Body of pancreas (tissue), 4 donors: ENCODE results near the gene ZNF77. TPM values are rescaled to one million over a fixed set of nuclear protein-coding genes. Genes with fewer than 3 reads are reported as not detected.

Experiments used
- ATAC-seq: fragments of 150-250 bp; one replicate; pipeline ENCODE4 v1.9.1; 2016
- DNase-seq, 4 donors: peaks; one replicate each; pipeline ENCODE4 v3.0.0-alpha.2; 2019
- H3K27ac ChIP-seq, 4 donors: fragments of 200-600 bp; sonication (generic); 1 replicate in 3 of 4; 2 replicates in 1 of 4; pipeline versions ENCODE4 v1.5.1 to v1.6.1; 2016 to 2019; ENCODE audit warnings: mild to moderate bottlenecking in 1 of 4, mixed read lengths in 1 of 4, moderate library complexity in 1 of 4
- H3K27me3 ChIP-seq, 2 donors: fragments of 200-600 bp; sonication (generic); one replicate each; pipeline ENCODE4 v1.6.0; 2016; ENCODE audit warnings: mild to moderate bottlenecking in 1 of 2
- H3K36me3 ChIP-seq, 2 donors: fragments of 200-600 bp; sonication (generic); replicated peaks in 1 of 2; 2 replicates each; pipeline ENCODE4 v1.5.1; 2016; ENCODE audit warnings: low read depth in 2 of 2; ENCODE audit not compliant: insufficient read depth in 1 of 2
- H3K4me1 ChIP-seq: fragments of 200-600 bp; sonication (generic); one replicate; pipeline ENCODE4 v1.6.0; 2016
- H3K4me3 ChIP-seq, 2 donors: fragments of 200-600 bp; sonication (generic); 1 replicate in 1 of 2; 2 replicates in 1 of 2; pipeline ENCODE4 v1.5.1; 2016 to 2019
- H3K9me3 ChIP-seq, 3 donors: fragments of 200-600 bp; sonication (generic); 1 replicate in 2 of 3; 2 replicates in 1 of 3; pipeline ENCODE4 v1.5.1; 2016
- POLR2A ChIP-seq, 3 donors: fragments of 450-650 bp; IDR thresholded peaks; one replicate each; pipeline ENCODE4 v1.6.1; 2016; ENCODE audit warnings: antibody characterized with exemption in 3 of 3, mild to moderate bottlenecking in 2 of 3
- WGBS, 2 donors: methylation state at CpG; one replicate each; pipeline ENCODE4 v1.1.5; 2017; 5-methylcytosine and 5-hydroxymethylcytosine counted together
- intact Hi-C: fragments of 100-400 bp; cut with DNase I; formaldehyde crosslinking; loops from one replicate; pipeline ENCODE4 v1.15.1; 2023
- total RNA-seq, 2 donors: library from RNA; depleted of rRNA; stranded (reverse); fragments of >200 nt; gene quantifications; one replicate each; pipeline ENCODE4 v1.1.0, GENCODE V29; 2016
- TF ChIP-seq, protein P1 (sequence below), 7 experiments: fragments of 450-650 bp in 4 of 7; fragments of 200-600 bp in 3 of 7; sonication (generic) in 3 of 7; IDR thresholded peaks; one replicate each; pipeline ENCODE4 v1.5.1; 2016 to 2019; ENCODE audit warnings: antibody characterized with exemption in 7 of 7

The ZNF77 gene
- total RNA-seq, 2 donors from 2014 or later: 3.3 to 6.2 TPM

DNA sequence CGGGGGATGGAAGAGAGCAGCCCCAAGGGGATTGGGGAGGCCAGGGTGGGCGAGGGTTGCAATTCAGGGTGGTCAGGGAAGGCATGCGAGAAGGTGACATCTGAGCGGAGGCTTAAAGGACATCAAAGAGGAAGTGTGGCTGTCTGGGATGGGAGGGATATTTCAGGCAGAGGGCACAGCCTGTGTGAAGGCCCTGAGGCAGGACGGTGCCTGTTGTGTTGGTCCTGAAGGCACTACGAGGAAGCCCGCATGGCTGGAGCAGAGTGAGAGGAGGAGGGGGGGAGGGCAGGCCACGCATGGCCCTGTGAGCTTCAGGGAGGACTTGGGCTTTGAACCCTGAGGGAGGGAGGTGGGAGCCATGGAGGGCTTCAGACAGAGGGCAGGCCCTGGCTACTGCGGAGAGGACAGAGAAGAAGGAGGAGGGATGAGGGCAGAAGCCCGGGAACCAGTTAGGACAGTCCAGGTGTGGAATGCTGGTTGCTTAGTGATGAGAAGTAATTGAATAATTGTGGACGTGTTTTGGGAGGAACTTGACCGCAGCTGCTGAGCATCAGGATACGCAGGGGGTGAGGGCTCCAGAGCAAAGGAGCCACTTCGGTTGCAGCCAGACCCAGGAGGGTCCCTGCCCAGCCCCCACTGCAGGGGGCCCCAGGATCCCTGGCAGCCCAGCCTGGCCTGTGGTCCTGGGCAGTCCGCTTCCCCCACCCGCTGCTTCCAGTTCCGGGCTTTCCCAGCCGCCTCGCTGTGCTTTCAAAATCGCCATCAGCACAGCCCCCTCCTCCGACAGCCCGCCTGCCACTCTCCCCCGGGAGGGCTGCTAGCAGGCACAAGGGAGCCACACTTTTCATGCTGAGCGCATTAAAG is 38.8 kb upstream of the ZNF77 start:
- intact Hi-C loops: no loop called here
- Histone ChIP-seq H3K27ac (peak overlapping the region; percentile 59 to 88 (median 81)), H3K27me3 (no peaks in the 10 kb centered on the region), H3K36me3 (no peaks in the 10 kb centered on the region), H3K9me3 (no peaks in the 10 kb centered on the region), H3K4me3 (no peak overlapping the region), H3K4me1 (peaks cover 29% of the 10 kb centered on the region)
- 16 to 21% methylated on average over 16 to 24 of the region's 24 CpGs for WGBS, 2 donors
- DNase-seq (peak; percentile 58 to 71 (median 66)), ATAC-seq (peak; percentile 51)
- TF ChIP-seq POLR2A (IDR thresholded peaks at IDR 0.05): peak in 1 of 3 donors; percentile 1
- TF ChIP-seq, protein P1, sequence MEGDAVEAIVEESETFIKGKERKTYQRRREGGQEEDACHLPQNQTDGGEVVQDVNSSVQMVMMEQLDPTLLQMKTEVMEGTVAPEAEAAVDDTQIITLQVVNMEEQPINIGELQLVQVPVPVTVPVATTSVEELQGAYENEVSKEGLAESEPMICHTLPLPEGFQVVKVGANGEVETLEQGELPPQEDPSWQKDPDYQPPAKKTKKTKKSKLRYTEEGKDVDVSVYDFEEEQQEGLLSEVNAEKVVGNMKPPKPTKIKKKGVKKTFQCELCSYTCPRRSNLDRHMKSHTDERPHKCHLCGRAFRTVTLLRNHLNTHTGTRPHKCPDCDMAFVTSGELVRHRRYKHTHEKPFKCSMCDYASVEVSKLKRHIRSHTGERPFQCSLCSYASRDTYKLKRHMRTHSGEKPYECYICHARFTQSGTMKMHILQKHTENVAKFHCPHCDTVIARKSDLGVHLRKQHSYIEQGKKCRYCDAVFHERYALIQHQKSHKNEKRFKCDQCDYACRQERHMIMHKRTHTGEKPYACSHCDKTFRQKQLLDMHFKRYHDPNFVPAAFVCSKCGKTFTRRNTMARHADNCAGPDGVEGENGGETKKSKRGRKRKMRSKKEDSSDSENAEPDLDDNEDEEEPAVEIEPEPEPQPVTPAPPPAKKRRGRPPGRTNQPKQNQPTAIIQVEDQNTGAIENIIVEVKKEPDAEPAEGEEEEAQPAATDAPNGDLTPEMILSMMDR (IDR thresholded peaks at IDR 0.05): no peak

DNA sequence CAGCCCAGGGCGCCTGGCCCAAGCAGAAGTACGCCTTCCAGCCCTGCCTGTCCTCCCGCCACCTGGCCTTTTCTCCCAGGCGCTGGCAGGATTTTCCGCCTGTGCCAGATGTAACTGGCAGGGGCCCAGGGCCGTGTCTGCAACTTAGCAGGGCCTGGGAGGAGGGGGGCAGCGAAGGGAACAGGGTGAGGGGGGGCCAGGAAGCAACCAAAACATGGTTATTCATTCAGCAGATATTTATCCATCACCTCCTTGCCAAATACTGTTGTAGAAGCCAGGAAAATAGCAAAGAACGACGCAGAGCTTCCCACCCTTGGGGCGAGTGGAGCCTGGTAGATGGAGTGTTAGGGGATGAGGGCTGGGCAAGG is 38.2 kb upstream of the ZNF77 start:
- H3K27me3 ChIP-seq: no peaks in the 10 kb centered on the region
- peak in 1 of 3 donors; percentile 19 for TF ChIP-seq POLR2A (IDR thresholded peaks at IDR 0.05)
- TF ChIP-seq, protein P1 (IDR thresholded peaks at IDR 0.05): peak in 1 of 7 experiments; percentile 9
- H3K4me1 ChIP-seq: peaks cover 35% of the 10 kb centered on the region
- no peaks in the 10 kb centered on the region for H3K9me3 ChIP-seq
- DNase-seq (peak; percentile 97 to 99 (median 98)), ATAC-seq (peak; percentile 90)
- 0 to 2% methylated on average over 4 to 9 of the region's 10 CpGs for WGBS, 2 donors
- H3K4me3 ChIP-seq: no peak overlapping the region
- intact Hi-C loops: no loop called here
- peak overlapping the region; percentile 59 to 88 (median 81) for H3K27ac ChIP-seq
- H3K36me3 ChIP-seq: no peaks in the 10 kb centered on the region

DNA sequence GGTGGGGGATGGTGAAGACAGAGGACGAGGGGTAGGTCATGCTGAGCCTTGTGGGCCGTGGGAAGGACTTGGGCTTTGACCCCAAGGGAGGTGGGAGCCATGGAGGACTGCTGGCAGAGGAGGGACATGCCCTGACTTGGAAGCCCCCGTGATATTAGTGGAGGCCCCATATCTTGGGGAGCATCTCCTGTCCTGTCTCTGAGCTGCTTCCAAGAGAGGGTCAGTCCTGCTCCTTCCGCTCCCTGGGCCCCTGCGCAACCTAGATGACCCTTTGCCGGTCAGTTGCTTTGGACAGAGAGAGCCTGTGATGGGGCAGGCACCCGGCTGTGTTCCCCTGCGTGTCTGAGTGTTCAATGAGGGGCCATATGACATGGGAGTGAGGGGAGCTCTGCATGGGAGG is 37.8 kb upstream of the ZNF77 start:
- WGBS, 2 donors: 23 to 36% methylated on average over 4 to 7 of the region's 8 CpGs
- Histone ChIP-seq H3K27me3 (no peaks in the 10 kb centered on the region), H3K9me3 (no peaks in the 10 kb centered on the region), H3K27ac (peak overlapping the region; percentile 59 to 83 (median 72)), H3K4me3 (no peak overlapping the region), H3K36me3 (no peaks in the 10 kb centered on the region), H3K4me1 (peaks cover 39% of the 10 kb centered on the region)
- intact Hi-C loops: no loop called here
- TF ChIP-seq, protein P1 (IDR thresholded peaks at IDR 0.05): no peak
- peak in 1 of 3 donors; percentile 11 for TF ChIP-seq POLR2A (IDR thresholded peaks at IDR 0.05)
- ATAC-seq (no peak), DNase-seq (no peak)

DNA sequence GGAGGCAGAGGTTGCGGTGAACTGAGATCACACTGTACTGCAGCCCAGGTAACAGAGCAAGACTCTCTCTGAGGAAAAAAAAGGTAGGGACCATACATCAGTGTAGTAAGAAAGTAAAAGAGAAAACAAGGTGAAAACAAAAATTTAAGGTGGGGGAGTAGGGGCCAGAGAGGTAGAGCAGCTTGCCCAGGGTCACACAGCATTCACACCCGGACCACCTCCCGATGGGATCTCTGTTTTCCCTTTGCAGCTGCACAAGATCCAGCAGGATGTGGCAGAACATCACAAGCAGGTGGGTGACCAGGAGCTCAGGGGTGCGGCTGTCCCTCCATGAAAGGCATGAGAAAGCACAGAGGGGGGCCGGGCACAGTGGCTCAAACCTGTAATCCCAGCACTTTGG is 37.1 kb upstream of the ZNF77 start:
- DNase-seq (no peak), ATAC-seq (no peak)
- intact Hi-C loops: no loop called here
- WGBS, 2 donors: 76 to 78% methylated on average over 5 of the region's 5 CpGs
- Histone ChIP-seq H3K9me3 (no peaks in the 10 kb centered on the region), H3K36me3 (no peaks in the 10 kb centered on the region), H3K27me3 (no peaks in the 10 kb centered on the region), H3K4me1 (peaks cover 43% of the 10 kb centered on the region), H3K27ac (peak overlapping the region in 1 of 4 donors; percentile 59), H3K4me3 (no peak overlapping the region)
- TF ChIP-seq POLR2A (IDR thresholded peaks at IDR 0.05): no peak

DNA sequence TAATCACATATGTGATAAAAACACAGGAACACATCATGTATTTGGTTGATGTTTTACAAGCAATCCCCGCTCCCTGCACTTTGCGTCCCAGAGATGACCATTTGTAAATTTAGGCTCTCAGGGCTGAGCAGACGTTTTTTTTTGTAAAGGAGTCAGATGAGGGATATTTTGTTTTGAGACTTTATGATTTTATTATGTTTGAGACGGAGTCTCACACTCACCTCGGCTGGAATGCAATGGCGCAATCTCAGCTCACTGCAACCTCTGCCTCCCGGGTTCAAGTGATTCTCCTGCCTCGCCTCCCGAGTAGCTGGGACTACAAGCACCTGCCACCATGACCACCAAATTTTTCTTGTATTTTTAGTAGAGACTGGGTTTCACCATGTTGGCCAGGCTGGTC is 34.0 kb upstream of the ZNF77 start:
- DNase-seq (no peak), ATAC-seq (no peak)
- peaks cover 47% of the 10 kb centered on the region for H3K4me1 ChIP-seq
- no peaks in the 10 kb centered on the region for H3K9me3 ChIP-seq
- WGBS, 2 donors: 62 to 67% methylated on average over 9 of the region's 9 CpGs
- no peak overlapping the region for H3K4me3 ChIP-seq
- no peak for TF ChIP-seq POLR2A (IDR thresholded peaks at IDR 0.05)
- TF ChIP-seq, protein P1 (IDR thresholded peaks at IDR 0.05): no peak
- intact Hi-C loops: no loop called here
- H3K36me3 ChIP-seq: no peaks in the 10 kb centered on the region
- H3K27ac ChIP-seq: peak overlapping the region in 2 of 4 donors; percentile 62 to 72
- no peaks in the 10 kb centered on the region for H3K27me3 ChIP-seq
